Muscle of arm (tissue), 12 donors: ENCODE data around the gene MAP3K10. TPM values are rescaled to one million over a fixed set of nuclear protein-coding genes. Genes with fewer than 3 reads are reported as not detected.

Experiments used
- DNase-seq: peaks from one replicate; pipeline ENCODE4 v3.0.0-alpha.2; 2013
- polyA plus RNA-seq, 12 donors: library from polyadenylated mRNA; unstranded; fragments of 120-200 nt; gene quantifications; one replicate each; pipeline ENCODE4 v1.2.1, GENCODE V29; 2013; ENCODE audit not compliant: insufficient read length in 12 of 12

The MAP3K10 gene
- polyA plus RNA-seq, 12 donors: 6.0 to 15.5 (median 7.9) TPM; not detected in 1

DNA sequence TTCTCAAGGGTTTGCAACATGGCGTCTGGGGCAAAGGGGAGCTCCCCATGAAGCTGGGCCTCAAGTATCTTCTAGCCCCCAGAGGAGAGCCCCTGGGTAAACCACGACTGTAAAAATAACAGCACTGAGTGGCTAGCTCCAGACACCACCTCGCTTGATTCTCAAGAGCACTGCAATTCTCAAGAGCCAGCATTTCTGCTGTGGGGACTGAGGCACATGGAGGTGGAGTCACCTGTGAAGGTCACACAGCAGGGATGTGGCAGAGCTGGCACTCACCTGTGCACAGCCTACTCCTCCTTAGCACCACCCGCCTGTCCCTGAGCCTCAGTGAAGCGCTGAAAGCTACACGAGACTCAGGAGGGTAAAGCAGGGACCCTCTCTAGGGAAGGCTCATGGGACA lies 56.0 kb downstream of the MAP3K10 start:
- DNase-seq: no peak

DNA sequence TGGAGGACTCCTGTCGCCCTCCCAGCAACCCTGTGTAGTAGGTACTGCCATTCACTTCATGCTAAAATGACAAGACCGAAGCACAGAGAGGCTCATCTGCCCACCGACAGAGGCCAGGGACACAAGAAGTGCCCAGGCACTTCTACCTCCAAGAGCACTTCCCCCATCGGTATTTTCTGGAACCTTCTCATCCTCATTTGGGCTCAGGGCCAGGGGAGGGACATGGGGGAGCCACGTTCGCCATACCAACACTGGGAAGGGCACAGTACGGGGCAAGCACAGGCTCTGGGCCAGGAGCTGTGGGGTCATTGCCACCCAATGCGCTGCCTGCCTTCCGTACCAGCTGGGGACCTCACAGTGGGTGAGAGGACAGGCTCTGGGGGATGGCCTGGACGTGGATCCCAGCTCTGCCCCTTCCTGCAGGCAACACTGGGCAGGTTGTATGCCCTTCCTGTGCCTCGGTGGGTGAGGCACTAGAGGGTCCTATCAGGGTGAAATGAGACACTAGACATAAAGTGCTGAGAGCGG lies 56.6 kb downstream of the MAP3K10 start:
- DNase-seq: no peak

DNA sequence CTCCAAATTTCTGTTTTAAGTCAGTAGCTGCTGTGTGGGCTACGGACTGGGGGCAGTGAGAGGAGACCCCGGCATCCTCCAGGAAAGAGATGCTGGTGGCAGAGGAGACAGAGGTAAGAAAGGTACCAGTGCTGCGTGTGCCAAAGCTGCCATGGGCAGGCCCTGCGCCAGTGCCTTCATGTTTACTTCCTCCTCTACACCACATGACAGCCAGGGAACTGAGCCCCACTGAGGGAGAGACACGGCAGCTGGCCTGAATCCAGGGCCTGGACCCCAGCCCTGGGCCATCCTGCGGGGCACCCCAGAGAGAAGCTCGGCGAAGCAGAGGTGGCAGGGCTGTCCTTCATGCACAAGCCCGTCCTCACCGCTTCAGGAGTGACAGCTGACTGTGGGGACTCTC lies 58.0 kb downstream of the MAP3K10 start:
- DNase-seq: no peak

DNA sequence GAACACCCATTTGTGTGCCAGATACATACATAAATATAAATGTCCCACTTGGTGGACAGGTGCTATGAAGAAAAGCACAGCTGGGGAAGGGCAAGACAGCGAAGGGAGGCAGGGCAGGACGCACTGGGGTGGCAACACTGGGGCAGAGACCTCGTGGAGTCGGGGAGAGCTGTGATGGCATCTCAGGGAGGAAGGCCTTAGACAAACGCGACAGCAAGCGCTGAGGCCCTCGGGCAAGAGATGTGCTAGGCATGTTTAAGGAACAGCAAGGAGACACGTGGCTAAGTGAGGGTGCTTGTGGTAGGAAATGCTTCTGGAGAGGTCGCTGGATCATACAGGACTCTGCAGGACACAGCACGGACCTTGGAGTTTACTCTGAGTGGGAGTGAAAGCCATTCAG lies 58.6 kb downstream of the MAP3K10 start:
- DNase-seq: no peak

DNA sequence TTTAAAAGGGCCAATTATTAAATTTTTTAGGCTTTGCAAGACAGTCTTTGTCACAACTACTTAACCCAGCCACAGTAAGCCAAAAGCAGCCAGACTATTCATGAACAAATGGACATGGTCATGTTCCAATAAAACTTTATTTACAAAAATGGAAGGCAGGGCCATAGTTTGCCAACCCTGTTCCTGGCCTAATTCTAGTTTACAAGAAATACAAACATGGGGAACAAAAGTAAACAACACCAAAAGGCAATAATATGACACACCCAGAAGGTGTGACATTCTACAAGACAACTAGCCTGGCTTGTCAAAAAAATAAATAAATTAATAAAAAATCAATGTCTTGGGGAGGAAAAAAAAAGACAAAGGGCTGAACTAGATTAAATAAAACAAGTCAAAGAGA lies 60.0 kb downstream of the MAP3K10 start:
- DNase-seq: no peak

DNA sequence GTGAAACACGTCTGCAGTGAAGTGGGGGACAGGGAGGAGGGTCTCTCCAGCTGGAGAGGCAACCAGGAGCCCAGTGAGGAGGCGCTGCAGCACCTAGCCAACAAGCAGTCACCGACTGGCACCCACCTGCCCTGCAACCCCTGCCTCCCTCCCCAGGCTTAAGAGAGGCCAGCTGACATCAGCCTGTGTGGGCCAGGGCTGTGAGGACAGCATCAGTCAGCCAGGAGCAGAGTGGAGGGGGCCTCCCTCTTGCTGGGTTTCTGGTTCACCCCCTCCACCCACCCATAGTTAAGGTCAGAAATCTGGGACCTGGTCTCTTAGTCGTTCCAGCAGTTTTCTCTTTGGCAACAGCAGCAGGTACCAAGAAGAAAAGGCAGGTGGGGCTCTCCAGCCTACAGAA lies 60.8 kb downstream of the MAP3K10 start:
- no peak for DNase-seq

DNA sequence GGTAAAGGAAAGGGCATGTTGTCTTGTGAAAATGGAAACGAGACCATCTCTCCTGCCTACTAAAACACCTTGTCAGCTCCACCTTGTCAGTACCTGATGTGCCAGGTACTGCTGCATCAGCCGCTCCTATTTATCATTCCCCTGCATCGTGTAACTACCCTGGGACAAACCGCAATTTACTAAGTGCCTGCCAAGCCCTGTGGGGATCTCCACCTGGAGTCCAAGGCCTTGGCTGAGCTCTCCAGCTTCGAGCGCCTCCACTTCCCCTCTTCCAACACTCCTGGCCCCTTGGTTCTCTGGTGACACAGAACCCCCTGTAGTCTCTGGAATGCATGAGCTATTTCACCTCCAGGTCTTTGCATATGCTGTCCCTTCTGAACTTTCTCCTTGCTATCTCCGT lies 61.2 kb downstream of the MAP3K10 start:
- DNase-seq: no peak

DNA sequence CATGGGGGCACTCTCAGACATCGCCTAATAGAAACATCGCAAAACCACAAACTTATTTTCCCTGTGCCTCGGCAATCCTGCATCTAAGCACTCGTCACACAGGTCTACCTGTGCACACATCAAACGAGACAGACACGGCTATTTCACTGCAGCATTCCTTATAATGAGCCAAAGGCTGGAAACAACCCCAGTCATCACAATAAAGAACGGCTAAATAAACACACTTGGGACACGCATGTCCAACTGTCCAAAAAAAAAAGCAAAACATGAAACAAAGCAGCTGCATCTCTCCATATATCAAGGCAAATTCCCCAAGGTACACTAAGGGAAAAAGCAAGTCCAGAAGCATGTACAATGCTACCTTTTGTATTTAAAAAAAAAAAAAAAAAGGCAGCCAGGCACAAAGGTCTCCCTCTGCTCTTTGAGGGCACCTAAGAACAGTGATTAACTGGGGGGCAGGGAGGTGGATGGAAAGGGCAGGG lies 62.4 kb downstream of the MAP3K10 start:
- DNase-seq: no peak

DNA sequence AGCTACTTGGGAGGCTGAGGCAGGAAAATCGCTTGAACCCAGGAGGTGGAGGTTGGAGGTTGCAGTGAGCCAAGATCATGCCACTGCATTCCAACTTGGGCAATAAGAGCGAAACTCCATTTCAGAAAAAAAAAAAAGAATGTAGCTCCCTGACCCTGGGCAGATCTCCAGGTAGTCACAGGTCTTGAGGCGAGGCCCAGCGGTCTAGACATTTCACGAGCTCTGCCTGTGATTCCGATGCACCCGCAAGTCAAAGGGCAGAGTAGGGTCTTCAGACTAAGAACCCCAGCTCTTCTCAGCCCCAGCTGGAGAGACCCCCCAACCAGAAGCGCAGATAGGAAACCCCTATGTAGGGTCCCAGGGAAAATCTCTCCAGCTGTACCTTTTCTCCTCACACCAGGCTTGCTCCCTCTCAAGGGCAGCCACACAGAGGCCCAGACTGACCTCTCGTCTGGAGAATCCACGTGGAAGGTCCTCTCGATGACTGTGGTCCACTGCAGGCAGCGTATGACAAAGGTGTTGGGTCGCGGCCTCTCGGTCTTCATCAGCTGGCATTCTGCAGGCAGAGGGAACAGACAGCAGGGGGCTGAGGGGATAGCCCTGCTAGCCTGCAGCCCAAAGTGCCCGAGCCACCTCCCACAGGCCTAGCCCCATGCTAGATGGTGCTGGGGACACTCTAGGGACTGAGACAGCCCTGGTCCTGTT lies 63.6 kb downstream of the MAP3K10 start:
- no peak for DNase-seq

DNA sequence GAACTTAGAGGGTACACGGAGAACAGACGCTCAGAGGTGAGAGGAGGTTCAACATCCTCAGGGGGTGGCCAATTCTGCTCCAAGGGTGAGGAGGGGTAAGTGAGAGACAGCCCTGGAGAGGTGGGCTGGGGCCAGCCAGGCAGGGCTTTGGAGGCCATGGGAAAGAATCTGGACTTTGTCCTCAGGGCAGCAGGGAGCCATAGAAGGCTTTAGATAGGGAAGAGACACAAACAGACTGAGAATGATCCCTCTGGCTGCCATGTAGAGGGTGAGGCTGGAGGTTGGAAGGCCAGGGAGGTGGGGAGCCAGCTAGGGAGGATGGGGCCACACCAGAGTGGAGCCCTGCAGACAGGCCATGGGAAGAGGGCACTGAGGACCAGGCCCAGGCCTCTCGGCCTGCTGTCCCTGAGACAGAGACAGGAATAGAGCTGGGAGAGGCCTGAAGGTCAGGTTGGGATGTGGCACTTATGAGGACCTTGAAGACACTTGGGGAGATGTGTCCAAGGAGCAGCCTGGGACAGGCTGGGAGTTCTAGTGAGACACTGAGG lies 64.5 kb downstream of the MAP3K10 start:
- DNase-seq: no peak

DNA sequence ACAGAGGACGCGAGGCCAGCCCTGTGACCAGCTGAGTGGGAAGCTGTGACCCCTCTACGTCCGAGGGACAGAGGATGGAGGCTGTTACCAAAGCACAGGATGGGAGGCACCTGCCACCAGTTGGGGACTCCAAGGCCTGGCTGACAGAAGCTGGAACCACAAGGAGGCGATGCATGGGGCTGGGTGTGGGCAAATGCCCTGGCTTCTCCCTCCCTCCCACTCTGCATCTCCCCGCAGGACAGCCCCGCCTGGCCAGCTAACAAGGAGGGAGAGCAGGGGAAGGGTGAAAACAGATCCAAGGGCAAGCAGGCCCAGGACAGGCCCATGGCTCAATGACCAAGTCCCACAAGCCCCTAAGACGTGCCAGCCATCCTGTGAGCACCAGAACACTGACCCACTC lies 65.3 kb downstream of the MAP3K10 start:
- DNase-seq: no peak

DNA sequence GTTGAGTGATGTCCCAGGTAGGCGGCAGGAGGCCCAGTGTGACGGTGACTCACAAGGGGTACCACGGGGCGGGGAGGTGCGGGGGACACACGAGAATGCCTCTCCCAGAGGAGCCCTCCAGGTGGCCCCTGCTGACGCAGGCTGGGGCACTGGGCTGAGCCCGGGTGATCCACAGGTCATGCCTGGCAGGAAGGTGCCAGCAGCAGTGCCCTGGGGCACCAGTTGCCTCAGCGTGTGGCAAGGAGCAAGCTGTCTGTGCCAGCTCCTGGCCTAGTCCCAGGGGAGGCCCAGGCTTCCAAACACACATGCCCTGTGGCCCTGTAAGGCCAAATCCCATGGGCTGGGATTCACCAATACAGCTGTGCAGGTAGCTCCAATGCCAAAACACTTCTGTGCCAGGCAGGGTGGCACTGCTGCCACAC lies 65.9 kb downstream of the MAP3K10 start:
- DNase-seq: no peak

DNA sequence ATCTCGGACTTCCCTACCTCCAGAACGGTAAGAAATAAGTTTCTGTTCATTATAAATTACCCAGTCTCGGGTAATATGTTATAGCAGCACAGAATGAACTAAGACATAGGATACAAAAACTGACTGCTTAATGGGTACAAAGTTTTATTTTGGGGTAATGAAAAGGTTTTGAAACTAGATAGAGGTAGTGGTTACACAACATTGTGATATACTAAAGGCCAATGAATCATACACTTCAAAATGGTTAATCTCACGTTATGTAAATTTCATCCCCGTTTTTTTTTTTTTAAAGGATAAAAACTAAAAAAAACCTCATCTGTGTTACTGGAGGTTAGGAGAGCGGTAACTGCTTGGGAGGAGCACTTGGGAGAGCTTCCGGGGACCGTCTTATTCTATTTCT lies 70.4 kb downstream of the MAP3K10 start:
- DNase-seq: no peak

DNA sequence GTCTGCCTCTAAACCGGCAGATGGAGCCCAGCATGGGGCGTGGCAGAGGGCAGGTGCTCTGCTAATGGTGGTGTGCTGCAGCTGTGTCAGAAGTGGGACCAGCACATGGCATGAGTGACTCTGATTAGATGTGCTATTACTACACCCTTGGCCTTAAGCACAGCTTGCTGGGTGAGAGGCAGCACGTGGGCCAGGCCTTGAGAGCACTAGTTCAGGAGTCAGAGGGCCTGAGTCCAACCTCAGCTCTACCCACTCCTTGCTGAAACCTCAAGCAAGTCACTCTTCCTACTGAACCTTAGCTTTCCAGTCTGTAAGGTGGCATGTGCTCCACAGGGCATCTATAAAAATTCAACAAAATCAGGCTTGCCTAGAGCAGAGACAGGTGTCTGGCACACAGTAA lies 71.2 kb downstream of the MAP3K10 start:
- no peak for DNase-seq

DNA sequence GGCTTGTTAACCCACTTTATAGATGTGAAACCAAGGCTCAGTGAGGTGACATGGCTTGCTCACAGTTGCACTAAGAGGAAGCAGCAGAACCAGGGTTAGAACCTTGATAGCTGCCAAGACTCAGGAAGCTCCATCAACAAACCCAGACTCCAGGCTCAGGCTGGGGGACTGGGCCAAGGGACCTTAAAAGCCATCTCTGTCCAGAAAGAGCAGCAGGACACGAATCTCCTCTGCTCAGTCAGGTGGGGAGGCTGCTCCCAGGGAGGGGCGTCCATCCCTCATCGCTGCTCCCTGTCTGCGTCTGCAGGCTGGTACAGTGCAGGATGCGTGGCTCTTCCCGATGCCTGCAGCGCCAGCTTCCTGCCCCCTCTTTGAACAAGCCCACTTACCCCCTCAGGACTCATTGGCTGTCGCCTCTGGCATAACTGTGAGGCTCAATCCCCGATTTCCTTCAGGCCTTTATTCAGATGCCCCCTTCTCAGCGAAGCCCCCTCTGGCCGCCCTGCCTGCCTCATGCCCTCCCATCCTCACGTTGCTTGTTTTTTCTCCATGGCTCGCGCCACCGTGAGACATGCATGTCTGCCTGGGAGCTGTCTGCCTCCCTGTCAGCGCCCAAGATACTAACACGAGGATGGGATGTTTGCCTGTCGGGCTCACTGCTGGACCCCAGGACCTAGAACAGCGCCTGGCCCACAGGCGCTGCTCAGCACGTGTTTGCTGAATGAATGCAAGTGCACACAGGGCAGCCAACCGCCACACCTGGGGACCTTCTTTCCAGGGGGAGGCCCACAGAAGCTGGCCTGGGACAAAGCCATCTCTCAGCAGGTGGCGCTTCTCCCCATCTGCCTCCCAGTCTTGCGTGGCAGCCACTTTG lies 72.5 kb downstream of the MAP3K10 start:
- DNase-seq: no peak

DNA sequence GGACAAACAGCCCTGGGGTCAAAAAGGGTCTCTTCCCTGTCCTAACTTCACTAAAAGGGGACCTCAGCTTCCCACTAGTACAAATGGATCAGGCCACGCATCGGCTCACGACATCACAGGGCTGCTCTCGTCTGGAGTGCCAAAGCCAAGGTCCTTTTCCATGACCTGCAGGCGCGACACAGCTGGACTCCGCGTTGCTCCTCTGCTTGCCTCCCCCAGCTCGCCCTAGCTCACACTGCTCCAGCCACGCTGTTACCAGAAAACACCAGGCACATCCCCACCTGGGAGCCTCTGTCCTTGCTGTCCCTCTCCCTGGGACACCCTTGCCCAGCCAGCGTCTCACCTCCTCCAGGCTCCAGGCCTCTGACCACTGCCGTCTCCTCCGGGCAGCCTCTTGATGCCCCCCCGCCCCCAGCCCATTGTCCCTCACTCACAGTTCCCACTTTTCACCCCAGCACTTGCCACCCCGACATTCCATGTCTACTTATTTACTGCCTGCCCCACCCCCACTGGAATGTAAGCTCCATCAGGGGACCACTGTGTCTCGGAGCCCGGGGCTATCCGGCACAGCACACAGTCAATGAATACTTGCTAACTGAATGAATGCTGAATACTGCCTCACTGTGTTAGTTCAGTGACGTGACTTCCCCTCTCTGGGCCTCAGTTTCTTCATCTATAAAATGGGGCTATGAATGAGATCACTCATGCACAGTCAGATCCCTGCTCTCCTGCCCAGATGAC lies 73.3 kb downstream of the MAP3K10 start:
- DNase-seq: no peak

Other genes with a start within 250 kb of the MAP3K10 start
- gene PSMC4, start 220.3 kb upstream of the MAP3K10 start, polyA plus RNA-seq: 10 to 100 TPM in 11 of 12 donors, not detected in 1; 47.7 to 58.4 (median 51.3) TPM
- 1 to 10 TPM in 11 of 12 donors, not detected in 1; 2.0 to 7.5 (median 4.9) TPM for gene ZNF546, start 194.4 kb upstream of the MAP3K10 start, polyA plus RNA-seq
- gene ZNF780B, start 135.2 kb upstream of the MAP3K10 start, polyA plus RNA-seq: 10 to 100 TPM in 7 of 12 donors, 1 to 10 TPM in 4, not detected in 1; 8.4 to 33.7 (median 14.4) TPM
- 10 to 100 TPM in 4 of 12 donors, 1 to 10 TPM in 7, not detected in 1; 6.8 to 12.6 (median 9.0) TPM for gene ZNF780A, start 100.5 kb upstream of the MAP3K10 start, polyA plus RNA-seq
- under 1 TPM in 6 of 12 donors, not detected in 6; 0.11 to 0.26 (median 0.15) TPM for gene TTC9B, start 27.0 kb downstream of the MAP3K10 start, polyA plus RNA-seq
- gene CCNP, start 35.3 kb downstream of the MAP3K10 start, polyA plus RNA-seq: under 1 TPM in 10 of 12 donors, not detected in 2; 0.14 to 0.57 (median 0.34) TPM
- 100 to 1,000 TPM; 138 to 738 (median 184) TPM for gene AKT2, start 93.9 kb downstream of the MAP3K10 start, polyA plus RNA-seq
- 10 to 100 TPM in 11 of 12 donors, not detected in 1; 26.4 to 99.1 (median 57.1) TPM for gene C19orf47, start 157.0 kb downstream of the MAP3K10 start, polyA plus RNA-seq
- gene PLD3, start 157.3 kb downstream of the MAP3K10 start, polyA plus RNA-seq: 100 to 1,000 TPM in 11 of 12 donors, not detected in 1; 165 to 236 (median 213) TPM
- 1 to 10 TPM in 6 of 12 donors, under 1 TPM in 4, not detected in 2; 0.77 to 2.0 (median 1.2) TPM for gene HIPK4, start 198.8 kb downstream of the MAP3K10 start, polyA plus RNA-seq
- 1 to 10 TPM in 11 of 12 donors, not detected in 1; 5.1 to 9.6 (median 6.3) TPM for gene PRX, start 222.0 kb downstream of the MAP3K10 start, polyA plus RNA-seq
- 1 to 10 TPM in 10 of 12 donors, not detected in 2; 3.6 to 8.2 (median 5.0) TPM for gene SERTAD1, start 234.6 kb downstream of the MAP3K10 start, polyA plus RNA-seq